Loucy (cell line): ENCODE data around the gene LRR1.

Experiments used
- H2AFZ ChIP-seq: fragments of 200-600 bp; sonication (generic); 2 replicates; pipeline ENCODE4 v1.6.0; 2016; ENCODE audit warnings: antibody characterized with exemption, mild to moderate bottlenecking, low read length, moderate library complexity
- H3F3A ChIP-seq: fragments of 200-600 bp; 2 replicates; pipeline ENCODE4 v1.6.0; 2016; ENCODE audit warnings: antibody characterized with exemption, low read depth, mild to moderate bottlenecking
- H3K27me3 ChIP-seq: fragments of 200-600 bp; sonication (generic); 2 replicates; pipeline ENCODE4 v1.6.1; 2014; ENCODE audit warnings: low read length, mild to moderate bottlenecking; ENCODE audit not compliant: insufficient read depth, poor library complexity, severe bottlenecking
- H3K36me3 ChIP-seq: fragments of 200-600 bp; sonication (generic); 2 replicates; pipeline ENCODE4 v1.6.1; 2016; ENCODE audit warnings: low read length; ENCODE audit not compliant: insufficient read depth
- H3K4me1 ChIP-seq: fragments of 200-600 bp; sonication (generic); 2 replicates; pipeline ENCODE4 v1.5.1; 2014; ENCODE audit warnings: low read length, mild to moderate bottlenecking; ENCODE audit not compliant: insufficient read depth, poor library complexity, severe bottlenecking
- H3K4me2 ChIP-seq: fragments of 200-600 bp; sonication (generic); 2 replicates; pipeline ENCODE4 v1.6.0; 2014; ENCODE audit warnings: antibody characterized with exemption, low read length, low read depth, mild to moderate bottlenecking; ENCODE audit not compliant: poor library complexity, severe bottlenecking
- H3K4me3 ChIP-seq: fragments of 200-600 bp; sonication (generic); 2 replicates; pipeline ENCODE4 v1.5.1; 2014; ENCODE audit warnings: low read length, mild to moderate bottlenecking, mixed read lengths; ENCODE audit not compliant: poor library complexity, severe bottlenecking
- H3K79me2 ChIP-seq: fragments of 200-600 bp; sonication (generic); 2 replicates; pipeline ENCODE4 v1.6.1; 2014; ENCODE audit warnings: low read length; ENCODE audit not compliant: insufficient read depth
- H3K9ac ChIP-seq: fragments of 200-600 bp; sonication (generic); 2 replicates; pipeline ENCODE4 v1.6.0; 2014; ENCODE audit warnings: mild to moderate bottlenecking, low read depth, low read length, moderate library complexity; ENCODE audit not compliant: poor library complexity, severe bottlenecking
- H3K9me2 ChIP-seq: fragments of 200-600 bp; sonication (generic); replicated peaks from 2 replicates; pipeline ENCODE4 v1.6.1; 2016; ENCODE audit warnings: low read depth, low read length, mixed read lengths
- H3K9me3 ChIP-seq: fragments of 200-600 bp; sonication (generic); 2 replicates; pipeline ENCODE4 v1.6.1; 2014; ENCODE audit warnings: mild to moderate bottlenecking, antibody characterized with exemption, low read length, low read depth; ENCODE audit not compliant: insufficient read depth
- H4K20me1 ChIP-seq: fragments of 200-600 bp; sonication (generic); 2 replicates; pipeline ENCODE4 v1.6.0; 2014; ENCODE audit warnings: antibody characterized with exemption, low read length, mild to moderate bottlenecking; ENCODE audit not compliant: insufficient read depth, poor library complexity, severe bottlenecking
- CTCF ChIP-seq: fragments of 200-600 bp; sonication (generic); conservative IDR thresholded peaks from 2 replicates; pipeline ENCODE4 v1.5.1; 2014; ENCODE audit warnings: mild to moderate bottlenecking, antibody characterized with exemption, low read length
- EZH2phosphoT487 ChIP-seq: fragments of 200-600 bp; IDR thresholded peaks from 2 replicates; pipeline ENCODE4 v1.6.1; 2018; ENCODE audit warnings: antibody characterized with exemption, mild to moderate bottlenecking, moderate library complexity, borderline replicate concordance

Gene LRR1

GRCh38 chr14:49659526-49660455 is 61.1 kb downstream of the LRR1 start:
- Histone ChIP-seq H3K9me3 (no peaks in the 10 kb centered on the region), H3K9ac (no peak overlapping the region), H2AFZ (no peak overlapping the region), H3K4me1 (no peaks in the 10 kb centered on the region), H4K20me1 (no peaks in the 10 kb centered on the region), H3K79me2 (no peaks in the 10 kb centered on the region), H3K27me3 (no peaks in the 10 kb centered on the region), H3K9me2 (no peaks in the 10 kb centered on the region), H3K36me3 (peaks cover 19% of the 10 kb centered on the region; the same call in 1 of the 2 replicates), H3K4me3 (no peak overlapping the region), H3F3A (no peaks in the 10 kb centered on the region), H3K4me2 (no peak overlapping the region)
- TF ChIP-seq CTCF: no peak
- TF ChIP-seq EZH2phosphoT487: no peak
